Left ventricle myocardium inferior (tissue), 1 donor: Measurements from ENCODE around the gene GPR39. TPM values are rescaled to one million over a fixed set of nuclear protein-coding genes. Genes with fewer than 3 reads are reported as not detected.

Experiments
- DNase-seq: peaks from one replicate; pipeline ENCODE4 v3.0.0-alpha.2; 2020
- H3K27ac ChIP-seq: fragments of 200-600 bp; replicated peaks from 2 replicates; pipeline ENCODE4 v1.8.0; 2021
- H3K27me3 ChIP-seq: fragments of 200-600 bp; 2 replicates; pipeline ENCODE4 v1.8.0; 2021; ENCODE audit warnings: low read depth
- H3K36me3 ChIP-seq: fragments of 200-600 bp; 2 replicates; pipeline ENCODE4 v1.8.0; 2021
- H3K4me1 ChIP-seq: fragments of 200-600 bp; 2 replicates; pipeline ENCODE4 v1.8.0; 2021
- H3K4me3 ChIP-seq: fragments of 200-600 bp; 2 replicates; pipeline ENCODE4 v1.8.0; 2021; ENCODE audit warnings: mild to moderate bottlenecking, moderate library complexity
- H3K9me3 ChIP-seq: fragments of 200-600 bp; replicated peaks from 2 replicates; pipeline ENCODE4 v1.8.0; 2021
- CTCF ChIP-seq: fragments of 200-600 bp; IDR thresholded peaks from 2 replicates; pipeline ENCODE4 v1.8.0; 2021; ENCODE audit warnings: antibody characterized with exemption, mild to moderate bottlenecking, borderline replicate concordance
- intact Hi-C: fragments of 100-400 bp; cut with micrococcal nuclease; formaldehyde crosslinking; loops from one replicate; pipeline ENCODE4 v1.11.0; 2022
- total RNA-seq: library from RNA; stranded (reverse); fragmentation: NEBNext Ultra II Directional; extraction: Animal tissue kit (Norgen Biotek cat#: 25700); gene quantifications from one replicate; pipeline ENCODE4 v1.2.1, GENCODE V29; 2021
- donor health status: DM: no; HTN: yes; CAD: no; lungs with severe emphysema.

GPR39 gene
- total RNA-seq, 1 donor from 2014 or later: not detected

DNA sequence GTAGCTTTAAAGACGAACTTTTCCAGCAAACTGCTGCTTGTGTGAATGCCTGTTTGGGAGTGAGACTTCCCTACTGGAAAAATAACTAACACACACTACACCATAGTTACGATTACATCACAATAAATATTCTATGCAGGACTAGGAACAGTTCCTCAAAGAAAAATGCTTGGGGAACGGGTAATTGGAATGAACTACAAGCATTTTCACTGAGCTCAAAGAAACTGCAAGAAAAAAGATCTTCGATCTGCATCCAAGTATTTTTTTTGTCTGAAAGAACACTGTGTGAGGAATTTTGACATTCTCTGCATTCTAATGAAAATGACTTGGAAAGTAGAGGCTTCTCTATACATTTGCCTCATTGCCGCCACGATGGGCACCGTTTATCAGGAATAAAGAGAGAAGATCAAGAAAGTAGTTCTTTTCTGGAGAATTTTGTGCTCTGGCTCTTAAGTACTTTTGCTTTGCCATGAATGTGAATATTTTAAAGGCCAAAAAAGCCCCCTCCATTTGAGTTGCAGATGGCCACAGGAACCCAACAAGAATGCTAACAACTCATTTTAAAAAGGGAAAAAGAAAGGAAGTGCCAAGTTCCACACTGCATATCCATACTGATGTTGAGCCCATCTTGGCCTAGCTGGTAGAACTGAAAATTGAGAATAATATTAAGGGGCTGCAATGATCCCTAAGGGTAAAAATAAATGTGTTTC is 239.8 kb downstream of the GPR39 start:
- Histone ChIP-seq H3K9me3 (no peaks in the 10 kb centered on the region), H3K4me3 (no peak overlapping the region), H3K36me3 (no peaks in the 10 kb centered on the region), H3K4me1 (no peaks in the 10 kb centered on the region), H3K27me3 (peaks cover 24% of the 10 kb centered on the region), H3K27ac (no peak overlapping the region)
- intact Hi-C loops: no loop called here
- no peak for DNase-seq
- TF ChIP-seq CTCF: no peak

DNA sequence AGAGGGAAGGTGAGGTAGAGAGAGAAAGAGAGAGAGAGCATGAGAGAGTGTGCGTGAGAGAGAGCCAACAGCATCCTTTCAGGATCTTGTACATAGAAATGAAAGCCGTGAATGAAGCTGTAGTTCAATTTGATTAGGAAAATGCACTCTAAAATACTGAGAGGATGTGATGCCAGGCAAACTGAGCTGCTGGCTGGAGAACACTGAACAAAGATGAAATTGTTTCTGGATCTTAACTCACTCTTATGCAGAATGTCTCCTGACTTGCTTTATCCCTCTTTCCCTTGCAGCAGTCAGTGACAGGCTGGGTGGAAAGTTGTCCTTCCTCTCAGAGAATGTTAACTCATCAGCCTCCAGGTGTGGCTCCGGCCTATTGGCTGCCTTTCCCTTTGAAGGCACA is 242.7 kb downstream of the GPR39 start:
- H3K27ac ChIP-seq: no peak overlapping the region
- no peak for DNase-seq
- H3K4me3 ChIP-seq: no peak overlapping the region
- H3K9me3 ChIP-seq: no peaks in the 10 kb centered on the region
- H3K4me1 ChIP-seq: no peaks in the 10 kb centered on the region
- H3K36me3 ChIP-seq: no peaks in the 10 kb centered on the region
- peaks cover 52% of the 10 kb centered on the region for H3K27me3 ChIP-seq
- intact Hi-C loops: no loop called here
- TF ChIP-seq CTCF: no peak

- no peaks in the 10 kb centered on the region for H3K9me3 ChIP-seq
- TF ChIP-seq CTCF: no peak
- H3K36me3 ChIP-seq: no peaks in the 10 kb centered on the region
- no peaks in the 10 kb centered on the region for H3K4me1 ChIP-seq
- H3K27me3 ChIP-seq: peaks cover 86% of the 10 kb centered on the region
- DNase-seq: no peak
- H3K4me3 ChIP-seq: no peak overlapping the region
- intact Hi-C loops: no loop called here
- no peak overlapping the region for H3K27ac ChIP-seq
Measured at GRCh38 chr2:132662732-132663131, 246.1 kb downstream of the GPR39 start.

GRCh38 chr2:132664096-132664495 is 247.5 kb downstream of the GPR39 start:
- Histone ChIP-seq H3K4me3 (no peak overlapping the region), H3K4me1 (peaks cover 8% of the 10 kb centered on the region), H3K36me3 (no peaks in the 10 kb centered on the region), H3K27me3 (peaks cover 99% of the 10 kb centered on the region), H3K27ac (no peak overlapping the region), H3K9me3 (no peaks in the 10 kb centered on the region)
- no peak for TF ChIP-seq CTCF
- no peak for DNase-seq
- intact Hi-C loops: no loop called here

DNA sequence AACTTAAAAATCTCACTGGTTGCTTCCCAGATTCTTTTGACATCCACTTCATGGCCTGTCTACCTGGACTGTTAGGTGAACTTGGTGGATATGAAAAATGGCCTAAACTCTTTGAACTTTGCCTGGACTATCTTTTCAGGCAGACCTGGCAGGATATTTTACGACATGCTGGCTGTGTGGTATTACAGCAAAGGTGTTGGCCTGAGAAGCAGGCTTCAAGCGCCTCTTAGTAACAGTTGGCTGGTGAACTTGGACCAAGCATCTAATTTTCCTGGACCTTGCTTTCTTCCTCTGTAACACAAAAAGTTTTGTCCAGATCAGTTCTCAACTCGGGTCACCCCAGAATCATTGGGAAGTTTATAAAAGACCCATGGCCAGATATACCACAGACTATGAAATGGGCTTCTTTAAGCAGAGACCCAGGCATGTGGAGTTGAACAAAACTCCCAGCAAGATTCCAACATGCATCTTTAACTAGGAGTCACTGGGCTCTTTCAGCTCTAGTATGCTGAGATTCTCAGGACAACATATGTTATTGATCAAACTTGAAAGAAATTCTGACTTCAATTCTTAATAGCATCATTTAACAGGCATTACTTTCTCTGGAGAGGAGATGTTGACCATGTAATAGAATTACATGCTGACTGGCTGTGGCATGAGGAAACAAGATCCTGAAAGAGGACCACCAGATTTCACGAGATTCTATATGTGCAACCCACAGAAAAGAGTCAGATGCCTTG is 249.0 kb downstream of the GPR39 start:
- Histone ChIP-seq H3K36me3 (no peaks in the 10 kb centered on the region), H3K9me3 (no peaks in the 10 kb centered on the region), H3K27me3 (peaks cover 99% of the 10 kb centered on the region), H3K4me3 (no peak overlapping the region), H3K27ac (no peak overlapping the region), H3K4me1 (peaks cover 23% of the 10 kb centered on the region)
- intact Hi-C loops: no loop called here
- no peak for TF ChIP-seq CTCF
- no peak for DNase-seq
